GM15510 (cell line): ENCODE measurements around the gene FCHO2.

ENCODE experiments used
- POLR2A ChIP-seq: IDR thresholded peaks from 3 replicates; pipeline ENCODE4 v1.6.1; 2011; ENCODE audit warnings: borderline replicate concordance; ENCODE audit not compliant: insufficient read length; ENCODE audit errors: extremely low read depth

FCHO2 gene

DNA sequence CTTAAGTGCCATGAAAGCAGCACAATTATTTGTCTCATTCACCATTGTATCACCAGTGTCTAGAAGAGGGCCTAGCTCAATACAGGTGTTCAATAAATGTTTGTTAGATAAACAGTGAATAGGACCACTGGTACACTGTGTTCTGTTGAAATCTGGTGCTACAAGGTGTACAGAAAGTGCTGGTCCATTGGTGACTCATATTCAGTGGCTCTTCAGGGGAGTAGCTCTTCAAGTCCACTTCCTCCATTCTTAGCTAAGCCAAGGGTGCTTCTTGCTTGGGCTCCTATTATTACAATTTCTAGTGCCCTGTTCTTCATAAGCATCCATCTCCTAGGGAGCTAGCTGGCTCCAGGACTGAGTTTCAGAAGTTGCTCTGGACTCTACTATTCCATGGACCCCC, 6.4 kb upstream of the FCHO2 start:
- no peak for TF ChIP-seq POLR2A

- no peak for TF ChIP-seq POLR2A
Measured at GRCh38 chr5:72951671-72952468, 4.0 kb upstream of the FCHO2 start.

GRCh38 chr5:72954389-72954788, 1.5 kb upstream of the FCHO2 start:
- TF ChIP-seq POLR2A = no peak

DNA sequence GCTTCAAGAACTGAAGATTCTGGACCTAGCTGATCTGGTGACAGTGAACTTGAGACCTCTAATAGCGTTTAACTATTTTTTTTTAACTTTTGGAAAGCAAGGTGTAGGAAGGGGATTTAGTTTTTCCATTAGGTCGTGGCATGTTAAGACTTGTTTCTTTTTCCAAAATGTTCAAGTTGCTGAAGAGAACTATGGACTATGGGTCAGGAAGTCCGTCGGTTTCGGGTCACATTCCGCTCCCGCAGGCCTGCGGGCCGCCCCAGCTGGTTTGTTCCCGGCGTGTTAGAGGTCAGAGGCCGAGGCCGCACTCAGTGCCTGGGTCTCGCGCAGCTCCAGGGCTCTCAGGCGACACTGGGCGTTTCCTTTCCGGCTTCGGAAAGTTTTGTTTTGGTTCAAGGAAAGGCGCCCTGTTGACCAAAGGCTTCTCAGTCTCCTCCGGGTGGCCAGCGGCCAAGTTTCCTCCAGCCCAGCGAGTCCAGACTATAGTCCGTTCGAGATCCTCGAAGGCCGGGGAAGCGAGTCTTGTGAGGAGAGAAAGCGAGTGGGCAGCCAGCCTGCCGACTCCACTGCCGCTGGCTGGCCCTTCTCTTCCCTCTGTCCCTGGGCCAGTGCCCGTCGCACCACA, 586 bp upstream of the FCHO2 start:
- no peak for TF ChIP-seq POLR2A

DNA sequence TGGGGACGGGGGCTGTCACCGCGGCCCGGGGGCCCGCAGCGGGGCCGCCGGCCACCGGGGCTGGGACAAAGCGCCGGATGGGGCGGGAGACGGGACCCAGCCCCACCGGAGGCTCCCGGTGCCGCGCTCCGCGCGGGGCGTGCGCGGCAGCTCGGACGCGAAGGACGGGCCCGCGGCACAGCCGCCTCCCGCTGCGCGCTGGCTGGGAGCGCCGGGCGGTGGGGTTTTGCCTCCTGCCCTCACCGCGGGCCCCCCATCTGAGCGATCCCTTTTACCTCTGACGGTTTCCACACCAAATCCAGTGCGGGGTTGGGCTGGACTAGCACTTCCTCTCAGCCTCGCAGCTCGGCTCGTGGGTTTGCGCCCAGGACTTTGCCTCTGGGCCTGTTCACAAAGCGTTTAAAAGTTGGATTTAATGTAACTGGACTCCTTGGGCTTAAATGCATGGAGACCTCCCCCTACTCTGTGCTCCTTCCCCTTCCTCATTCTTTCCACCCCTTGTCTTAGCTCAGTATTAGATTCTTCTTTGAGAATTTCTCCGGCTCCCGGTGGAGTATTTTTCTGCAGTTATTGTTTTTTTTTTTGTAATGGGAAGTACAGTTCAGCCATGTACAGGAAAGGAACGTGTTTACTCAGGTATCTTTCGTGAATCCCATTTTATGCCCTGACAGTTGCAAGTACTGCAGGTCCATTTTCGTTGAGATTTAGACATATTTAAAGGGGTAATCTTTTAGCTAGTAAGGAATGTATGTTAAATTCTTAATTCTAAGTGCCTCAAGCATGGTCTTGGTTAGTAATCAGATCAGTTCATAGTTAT, 691 bp downstream of the FCHO2 start:
- TF ChIP-seq POLR2A = no peak

- TF ChIP-seq POLR2A = no peak
Measured at GRCh38 chr5:72957337-72957736, 1.5 kb downstream of the FCHO2 start.

GRCh38 chr5:72959257-72959656, 3.4 kb downstream of the FCHO2 start:
- TF ChIP-seq POLR2A = no peak

- TF ChIP-seq POLR2A = no peak
Measured at GRCh38 chr5:72985719-72986118, 29.9 kb downstream of the FCHO2 start.

GRCh38 chr5:72988769-72989168, 32.9 kb downstream of the FCHO2 start:
- no peak for TF ChIP-seq POLR2A

- TF ChIP-seq POLR2A = no peak
Measured at GRCh38 chr5:72991394-72991793, 35.6 kb downstream of the FCHO2 start.

DNA sequence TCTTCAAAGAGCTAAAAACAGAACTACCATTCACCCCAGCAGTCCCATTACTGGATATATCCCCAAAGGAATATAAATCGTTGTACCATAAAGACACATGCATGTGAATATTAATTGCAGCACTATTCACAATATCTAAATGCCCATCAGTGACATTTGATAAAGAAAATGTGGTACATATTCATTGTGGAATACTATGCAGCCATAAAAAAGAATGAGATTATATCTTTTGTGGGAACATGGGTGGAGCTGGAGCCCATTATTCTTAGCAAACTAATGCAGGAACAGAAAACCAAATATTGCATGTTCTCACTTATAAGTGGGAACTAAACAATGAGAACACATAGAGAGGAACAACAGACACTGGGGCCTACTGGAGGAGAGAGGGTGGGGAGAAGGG, 38.7 kb downstream of the FCHO2 start:
- no peak for TF ChIP-seq POLR2A

GRCh38 chr5:72996632-72997031, 40.8 kb downstream of the FCHO2 start:
- TF ChIP-seq POLR2A = no peak

- TF ChIP-seq POLR2A = no peak
Measured at GRCh38 chr5:72999916-73000315, 44.1 kb downstream of the FCHO2 start.

GRCh38 chr5:73005886-73006285, 50.0 kb downstream of the FCHO2 start:
- no peak for TF ChIP-seq POLR2A

GRCh38 chr5:73007051-73007450, 51.2 kb downstream of the FCHO2 start:
- no peak for TF ChIP-seq POLR2A

GRCh38 chr5:73008831-73009230, 53.0 kb downstream of the FCHO2 start:
- TF ChIP-seq POLR2A = no peak

- TF ChIP-seq POLR2A = no peak
Measured at GRCh38 chr5:73018892-73019291, 63.1 kb downstream of the FCHO2 start.

- no peak for TF ChIP-seq POLR2A
Measured at GRCh38 chr5:73019766-73020165, 63.9 kb downstream of the FCHO2 start.
